MM.1S (cell line): Measurements from ENCODE around the gene TUBB4B.
A peak's percentile ranks its signal among the peaks of the same experiment; 100 is the strongest.

Source experiments
- DNase-seq: peaks from one replicate; pipeline ENCODE4 v3.0.0-alpha.2; 2015
- H2AFZ ChIP-seq: fragments of 300-600 bp; sonication (generic); 2 replicates; pipeline ENCODE4 v1.6.0; 2016; ENCODE audit warnings: antibody characterized with exemption, low read length
- H3F3A ChIP-seq: fragments of 300-600 bp; sonication (generic); 2 replicates; pipeline ENCODE4 v1.6.1; 2016; ENCODE audit warnings: mild to moderate bottlenecking, antibody characterized with exemption, low read length, moderate library complexity, mixed read lengths; ENCODE audit not compliant: insufficient read depth
- H3K27ac ChIP-seq: fragments of 300-600 bp; sonication (generic); 2 replicates; pipeline ENCODE4 v1.5.1; 2016; ENCODE audit warnings: mild to moderate bottlenecking, low read length
- H3K27me3 ChIP-seq: fragments of 300-600 bp; sonication (generic); replicated peaks from 2 replicates; pipeline ENCODE4 v1.6.0; 2016; ENCODE audit warnings: low read length; ENCODE audit not compliant: insufficient read depth
- H3K36me3 ChIP-seq: fragments of 300-600 bp; sonication (generic); replicated peaks from 2 replicates; pipeline ENCODE4 v1.6.1; 2016; ENCODE audit warnings: mild to moderate bottlenecking, low read length, mixed read lengths; ENCODE audit not compliant: insufficient read depth
- H3K4me1 ChIP-seq: fragments of 300-600 bp; sonication (generic); 2 replicates; pipeline ENCODE4 v1.6.1; 2016; ENCODE audit warnings: low read length, mixed read lengths
- H3K4me2 ChIP-seq: fragments of 300-600 bp; sonication (generic); 2 replicates; pipeline ENCODE4 v1.6.0; 2016; ENCODE audit warnings: low read depth, low read length
- H3K4me3 ChIP-seq: fragments of 300-600 bp; sonication (generic); 2 replicates; pipeline ENCODE4 v1.5.1; 2016; ENCODE audit warnings: low read length, mixed read lengths
- H3K79me2 ChIP-seq: fragments of 300-600 bp; sonication (generic); 2 replicates; pipeline ENCODE4 v1.6.1; 2016; ENCODE audit warnings: mixed run types, low read length, mixed read lengths
- H3K9ac ChIP-seq: fragments of 300-600 bp; sonication (generic); 2 replicates; pipeline ENCODE4 v1.6.1; 2016; ENCODE audit warnings: low read length, mixed read lengths
- H3K9me2 ChIP-seq: fragments of 300-600 bp; sonication (generic); replicated peaks from 2 replicates; pipeline ENCODE4 v1.6.1; 2016; ENCODE audit warnings: mild to moderate bottlenecking, low read length, mixed read lengths; ENCODE audit not compliant: insufficient read depth
- H3K9me3 ChIP-seq: fragments of 300-600 bp; sonication (generic); replicated peaks from 2 replicates; pipeline ENCODE4 v1.6.1; 2016; ENCODE audit warnings: mild to moderate bottlenecking, low read length, mixed read lengths; ENCODE audit not compliant: insufficient read depth
- H4K20me1 ChIP-seq: fragments of 300-600 bp; sonication (generic); 2 replicates; pipeline ENCODE4 v1.6.1; 2016; ENCODE audit warnings: mild to moderate bottlenecking, low read length, moderate library complexity, mixed read lengths; ENCODE audit not compliant: insufficient read depth
- CTCF ChIP-seq: fragments of 300-600 bp; sonication (generic); IDR thresholded peaks from 2 replicates; pipeline ENCODE4 v1.5.1; 2016; ENCODE audit warnings: antibody characterized with exemption, low read length, mixed read lengths
- EZH2 ChIP-seq: fragments of 300-600 bp; sonication (generic); optimal IDR thresholded peaks from 2 replicates; pipeline ENCODE3; 2017; ENCODE audit warnings: low read depth, mild to moderate bottlenecking, antibody characterized with exemption, low read length, mixed read lengths
- EZH2phosphoT487 ChIP-seq: fragments of 300-600 bp; sonication (generic); IDR thresholded peaks from 2 replicates; pipeline ENCODE4 v1.6.1; 2018; ENCODE audit warnings: antibody characterized with exemption, low read length

Gene TUBB4B

GRCh38 chr9:137234758-137235423 is 6.2 kb upstream of the TUBB4B start:
- Histone ChIP-seq H3K27me3 (peaks cover 58% of the 10 kb centered on the region), H3K9me3 (no peaks in the 10 kb centered on the region), H3K4me3 (no peak overlapping the region), H3K36me3 (no peaks in the 10 kb centered on the region), H4K20me1 (no peaks in the 10 kb centered on the region), H3K9me2 (no peaks in the 10 kb centered on the region), H3F3A (peaks cover 2% of the 10 kb centered on the region; the same call in 1 of the 2 replicates), H3K79me2 (peaks cover 13% of the 10 kb centered on the region), H3K27ac (no peak overlapping the region), H2AFZ (no peak overlapping the region), H3K4me1 (peaks cover 9% of the 10 kb centered on the region; the same call in 1 of the 2 replicates), H3K9ac (no peak overlapping the region), H3K4me2 (no peak overlapping the region)
- TF ChIP-seq EZH2: no peak
- no peak for TF ChIP-seq CTCF
- no peak for TF ChIP-seq EZH2phosphoT487
- DNase-seq: no peak

GRCh38 chr9:137235424-137236237 is 5.5 kb upstream of the TUBB4B start:
- no peak overlapping the region; the same call in 1 of the 2 replicates for H3K9ac ChIP-seq
- H3K4me1 ChIP-seq: peaks cover 9% of the 10 kb centered on the region; the same call in 1 of the 2 replicates
- H3K79me2 ChIP-seq: peaks cover 14% of the 10 kb centered on the region
- no peak for DNase-seq
- H4K20me1 ChIP-seq: no peaks in the 10 kb centered on the region
- peaks cover 51% of the 10 kb centered on the region for H3K27me3 ChIP-seq
- H3K36me3 ChIP-seq: no peaks in the 10 kb centered on the region
- H3K9me2 ChIP-seq: no peaks in the 10 kb centered on the region
- H3F3A ChIP-seq: peaks cover 9% of the 10 kb centered on the region; the same call in 1 of the 2 replicates
- H2AFZ ChIP-seq: no peak overlapping the region
- TF ChIP-seq EZH2: no peak
- TF ChIP-seq EZH2phosphoT487: no peak
- TF ChIP-seq CTCF: no peak
- H3K4me3 ChIP-seq: no peak overlapping the region
- no peak overlapping the region for H3K27ac ChIP-seq
- H3K4me2 ChIP-seq: peak overlapping the region; percentile 68
- H3K9me3 ChIP-seq: no peaks in the 10 kb centered on the region

GRCh38 chr9:137236238-137236935 is 4.7 kb upstream of the TUBB4B start:
- Histone ChIP-seq H3F3A (peaks cover 9% of the 10 kb centered on the region; the same call in 1 of the 2 replicates), H3K79me2 (peaks cover 14% of the 10 kb centered on the region), H3K4me1 (peaks cover 9% of the 10 kb centered on the region; the same call in 1 of the 2 replicates), H3K27me3 (peaks cover 43% of the 10 kb centered on the region), H2AFZ (no peak overlapping the region), H3K9me3 (no peaks in the 10 kb centered on the region), H3K9ac (no peak overlapping the region; the same call in 1 of the 2 replicates), H3K27ac (no peak overlapping the region), H3K9me2 (no peaks in the 10 kb centered on the region), H3K4me3 (no peak overlapping the region; the same call in 1 of the 2 replicates), H3K4me2 (peak overlapping the region; percentile 68), H4K20me1 (no peaks in the 10 kb centered on the region), H3K36me3 (no peaks in the 10 kb centered on the region)
- peak; percentile 83 for DNase-seq
- TF ChIP-seq CTCF: peak; percentile 98
- no peak for TF ChIP-seq EZH2phosphoT487
- TF ChIP-seq EZH2: no peak
